Measurements from ENCODE around the gene NRG3.
A peak's percentile ranks its signal among the peaks of the same experiment; 100 is the strongest.

The NRG3 gene

DNA sequence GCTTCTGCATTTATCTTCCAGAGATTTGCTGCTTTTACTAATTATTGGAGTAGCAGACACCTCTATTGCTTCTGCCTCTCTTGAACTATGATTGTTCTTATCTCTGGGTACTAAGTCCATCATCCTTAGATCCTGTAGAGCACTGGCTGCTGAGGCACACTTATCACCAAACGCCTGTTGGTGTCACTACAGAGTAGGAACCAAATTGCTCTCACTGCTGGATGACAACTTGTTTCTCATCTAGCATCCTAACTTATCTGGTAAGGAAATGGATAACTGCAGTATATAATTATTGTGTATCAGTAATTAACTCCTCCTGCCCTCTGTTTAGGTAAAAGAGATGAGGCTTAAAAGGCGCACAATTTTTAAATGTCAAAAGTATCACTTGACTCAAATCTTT lies 1059.4 kb downstream of the NRG3 start:
- TF ChIP-seq, protein P1, sequence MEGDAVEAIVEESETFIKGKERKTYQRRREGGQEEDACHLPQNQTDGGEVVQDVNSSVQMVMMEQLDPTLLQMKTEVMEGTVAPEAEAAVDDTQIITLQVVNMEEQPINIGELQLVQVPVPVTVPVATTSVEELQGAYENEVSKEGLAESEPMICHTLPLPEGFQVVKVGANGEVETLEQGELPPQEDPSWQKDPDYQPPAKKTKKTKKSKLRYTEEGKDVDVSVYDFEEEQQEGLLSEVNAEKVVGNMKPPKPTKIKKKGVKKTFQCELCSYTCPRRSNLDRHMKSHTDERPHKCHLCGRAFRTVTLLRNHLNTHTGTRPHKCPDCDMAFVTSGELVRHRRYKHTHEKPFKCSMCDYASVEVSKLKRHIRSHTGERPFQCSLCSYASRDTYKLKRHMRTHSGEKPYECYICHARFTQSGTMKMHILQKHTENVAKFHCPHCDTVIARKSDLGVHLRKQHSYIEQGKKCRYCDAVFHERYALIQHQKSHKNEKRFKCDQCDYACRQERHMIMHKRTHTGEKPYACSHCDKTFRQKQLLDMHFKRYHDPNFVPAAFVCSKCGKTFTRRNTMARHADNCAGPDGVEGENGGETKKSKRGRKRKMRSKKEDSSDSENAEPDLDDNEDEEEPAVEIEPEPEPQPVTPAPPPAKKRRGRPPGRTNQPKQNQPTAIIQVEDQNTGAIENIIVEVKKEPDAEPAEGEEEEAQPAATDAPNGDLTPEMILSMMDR (IDR thresholded peaks at IDR 0.05; ENCODE audit: insufficient read depth, low read depth, low read length, missing control alignments): peak; percentile 28
- peak; percentile 49 for DNase-seq (ENCODE audit: low read depth)
- no peak overlapping the region for H3K4me3 ChIP-seq (ENCODE audit: low read depth, low read length)

DNA sequence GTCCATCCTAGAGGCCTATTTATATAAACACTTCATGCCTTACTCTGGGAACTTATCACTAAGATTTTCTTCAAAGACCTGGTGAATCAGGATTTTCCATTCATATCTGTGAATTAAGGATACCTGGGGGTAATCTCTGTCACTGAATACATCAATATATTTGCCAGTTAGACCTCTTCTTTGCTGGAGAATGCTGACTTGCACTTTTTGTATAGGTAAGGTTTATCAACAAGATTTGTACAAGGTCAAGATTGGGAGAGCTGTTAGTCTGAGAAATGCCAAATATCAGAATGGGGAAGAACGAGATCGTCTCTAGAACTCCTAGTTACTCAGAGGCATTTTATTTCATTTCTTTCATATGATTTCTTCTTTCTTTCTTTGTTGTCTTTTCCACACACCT lies 1060.0 kb downstream of the NRG3 start:
- DNase-seq (ENCODE audit: low read depth): no peak
- TF ChIP-seq, protein P1 (IDR thresholded peaks at IDR 0.05; ENCODE audit: insufficient read depth, low read depth, low read length, missing control alignments): no peak
- no peak overlapping the region for H3K4me3 ChIP-seq (ENCODE audit: low read depth, low read length)

DNA sequence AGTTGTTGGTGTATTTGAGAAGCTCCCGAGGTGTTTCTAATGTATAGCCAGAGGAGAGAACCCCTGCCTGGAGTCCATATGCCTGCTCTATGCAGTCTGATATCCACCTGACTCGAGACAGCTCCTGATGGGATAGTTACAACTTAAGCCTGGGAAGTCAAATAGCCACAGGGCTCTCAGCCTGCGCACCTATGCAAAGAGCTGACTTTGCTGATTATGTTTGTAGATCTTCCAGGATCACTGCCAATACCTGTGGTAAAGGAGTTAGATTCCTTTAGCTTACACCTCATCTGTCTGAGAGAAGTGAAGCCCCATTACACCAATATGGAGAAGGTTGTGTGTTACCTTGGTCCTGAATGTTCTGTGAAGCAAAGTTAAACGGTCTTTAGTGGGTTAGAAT lies 1063.3 kb downstream of the NRG3 start:
- TF ChIP-seq, protein P1 (IDR thresholded peaks at IDR 0.05; ENCODE audit: insufficient read depth, low read depth, low read length, missing control alignments): no peak

DNA sequence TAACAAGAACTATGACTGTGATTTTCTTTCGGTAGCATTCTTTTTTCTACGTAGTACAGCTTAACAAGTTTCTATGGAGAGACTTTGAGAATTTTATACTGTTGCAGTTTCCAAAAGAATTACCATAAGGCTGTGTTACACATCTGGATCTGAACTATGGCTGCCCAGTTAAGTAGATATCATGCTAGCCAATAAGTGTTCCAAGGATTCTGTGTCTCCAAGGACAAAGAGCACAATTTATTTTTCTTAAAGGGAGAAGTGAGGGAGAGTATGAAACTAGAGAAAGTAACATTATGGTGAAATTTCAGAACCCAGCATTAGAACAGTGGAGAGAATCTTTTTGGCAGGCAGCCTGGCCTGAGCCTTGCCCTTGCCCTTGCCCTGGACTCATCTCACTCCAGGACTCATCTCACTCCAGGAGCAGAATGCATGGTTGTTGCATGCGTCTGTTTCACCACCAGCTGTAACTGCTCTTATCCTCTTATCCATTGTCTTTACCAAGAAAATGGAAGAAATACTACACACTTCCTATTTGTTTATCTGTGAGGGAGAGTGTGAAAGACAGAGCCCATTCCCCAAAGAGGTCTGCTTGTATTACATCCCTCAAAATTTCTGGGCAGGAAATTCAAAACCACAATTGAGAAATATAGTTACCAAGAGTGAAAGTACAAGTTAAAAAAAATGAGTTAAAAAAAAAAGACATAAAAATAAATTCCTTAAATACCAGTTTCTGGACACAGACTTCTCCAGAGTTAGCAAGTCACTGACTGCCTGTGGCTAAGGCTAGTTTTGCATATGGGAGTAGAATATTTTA lies 1067.5 kb downstream of the NRG3 start:
- DNase-seq (ENCODE audit: low read depth): peak; percentile 24
- TF ChIP-seq, protein P1 (IDR thresholded peaks at IDR 0.05; ENCODE audit: insufficient read depth, low read depth, low read length, missing control alignments): no peak
- H3K4me3 ChIP-seq (ENCODE audit: low read depth, low read length): no peak overlapping the region

More for the DNA sequence above, 1063.3 kb downstream of the NRG3 start:
- H3K4me3 ChIP-seq (ENCODE audit: low read depth, low read length): no peak overlapping the region
- DNase-seq (ENCODE audit: low read depth): no peak

DNA sequence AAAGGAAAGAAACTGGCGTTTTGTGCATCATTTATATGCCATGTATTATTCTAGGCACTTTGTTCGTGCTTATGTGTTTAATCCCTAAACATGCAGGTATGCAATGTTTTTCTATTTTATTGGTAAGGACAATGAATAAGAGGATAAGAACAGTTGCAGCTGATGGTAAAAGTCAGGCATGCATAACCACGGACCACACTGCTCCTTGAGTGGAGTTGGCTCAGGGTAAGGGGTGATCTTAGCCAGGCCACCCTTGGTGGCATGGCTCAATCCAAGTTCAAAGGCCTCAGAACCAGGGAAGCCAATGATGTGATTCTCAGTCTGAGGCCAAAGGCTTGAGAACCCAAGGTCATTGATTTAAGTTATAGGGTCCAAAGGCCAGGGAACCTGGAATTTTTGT lies 1068.1 kb downstream of the NRG3 start:
- no peak overlapping the region for H3K4me3 ChIP-seq (ENCODE audit: low read depth, low read length)
- no peak for DNase-seq (ENCODE audit: low read depth)
- TF ChIP-seq, protein P1 (IDR thresholded peaks at IDR 0.05; ENCODE audit: insufficient read depth, low read depth, low read length, missing control alignments): no peak

DNA sequence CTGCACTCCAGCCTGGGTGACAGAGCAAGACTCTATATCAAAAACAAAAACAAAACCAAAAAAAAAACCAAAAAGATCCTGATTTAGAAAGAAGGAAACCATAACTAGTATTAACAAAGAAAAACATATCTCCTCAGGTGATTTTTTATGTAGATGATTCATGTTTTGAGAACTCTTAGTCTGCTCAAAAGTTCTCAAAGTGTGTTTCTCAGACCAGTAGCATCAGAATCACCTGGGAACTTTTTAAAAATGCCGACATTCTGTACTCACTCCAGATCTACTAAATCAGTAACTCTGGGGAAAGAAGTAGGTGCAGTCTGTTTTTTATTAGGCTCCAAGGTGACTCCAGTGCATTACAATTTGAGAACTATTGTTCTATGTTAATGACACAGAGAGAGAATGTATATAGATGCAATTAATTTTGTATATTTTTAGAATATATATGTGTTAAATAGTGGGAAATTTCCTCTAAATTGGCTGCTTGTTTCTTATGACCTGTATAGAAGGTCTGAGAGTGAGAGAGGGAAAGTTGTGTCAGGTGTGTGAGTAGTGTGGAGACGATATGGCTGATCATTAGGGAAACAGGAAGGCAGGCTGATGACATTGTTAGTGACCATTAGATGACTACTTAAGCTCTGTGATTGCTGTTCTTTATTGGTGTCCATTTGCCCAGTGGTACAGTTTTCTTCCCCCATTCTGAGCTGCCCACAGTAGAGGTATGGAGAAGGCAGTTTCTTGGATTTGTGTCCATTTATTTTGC lies 1075.0 kb downstream of the NRG3 start:
- no peak overlapping the region for H3K4me3 ChIP-seq (ENCODE audit: low read depth, low read length)
- peak; percentile 39 for DNase-seq (ENCODE audit: low read depth)
- TF ChIP-seq, protein P1 (IDR thresholded peaks at IDR 0.05; ENCODE audit: insufficient read depth, low read depth, low read length, missing control alignments): no peak

Measured in GM12865 (cell line).